GM15510 (cell line): ENCODE results near the gene NUP133.

Source experiments
- POLR2A ChIP-seq: IDR thresholded peaks from 3 replicates; pipeline ENCODE4 v1.6.1; 2011; ENCODE audit warnings: borderline replicate concordance; ENCODE audit not compliant: insufficient read length; ENCODE audit errors: extremely low read depth

Gene NUP133

GRCh38 chr1:229438021-229438420 lies 70.1 kb downstream of the NUP133 start:
- TF ChIP-seq POLR2A = no peak

DNA sequence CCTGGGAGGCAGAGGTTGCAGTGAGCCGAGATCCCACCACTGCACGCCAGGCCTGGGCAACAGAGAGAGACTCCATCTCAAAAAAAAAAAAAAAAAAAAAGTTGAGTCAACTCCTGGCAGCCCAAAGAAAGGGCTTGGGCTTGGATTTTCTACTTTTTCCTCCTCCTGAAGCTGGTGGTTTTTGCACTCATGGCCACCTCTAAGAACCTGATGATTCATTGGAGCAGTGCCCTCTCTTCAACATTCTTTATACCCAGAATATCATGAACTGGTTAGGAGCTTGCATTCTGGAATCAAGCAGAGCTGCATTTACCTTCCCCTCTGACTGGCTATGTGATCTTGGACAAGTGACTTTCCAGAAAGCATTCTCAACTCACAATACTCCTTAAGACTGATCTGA lies 70.7 kb downstream of the NUP133 start:
- TF ChIP-seq POLR2A = no peak

DNA sequence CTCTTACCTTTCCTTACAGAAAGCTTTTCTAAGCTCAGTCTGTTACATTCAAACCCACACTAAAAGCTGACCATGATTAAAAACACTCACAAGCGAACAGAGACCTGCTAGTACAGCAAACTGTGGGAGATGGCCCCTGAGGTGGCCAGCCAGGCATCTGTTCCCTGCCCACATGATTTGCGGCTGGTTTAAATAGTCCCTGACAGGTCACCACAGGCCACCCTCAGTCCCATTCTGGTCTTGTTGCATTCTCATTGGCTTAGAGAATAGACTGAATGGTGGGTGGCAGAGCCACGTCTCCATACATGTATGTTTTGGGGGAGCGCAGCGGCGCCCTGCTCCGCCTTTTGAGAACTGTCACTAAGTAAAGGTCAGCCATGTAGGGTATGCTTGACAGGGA lies 71.9 kb downstream of the NUP133 start:
- TF ChIP-seq POLR2A = no peak

GRCh38 chr1:229434641-229435051 lies 73.5 kb downstream of the NUP133 start:
- TF ChIP-seq POLR2A = no peak

- no peak for TF ChIP-seq POLR2A
These were observed 74.0 kb downstream of the NUP133 start, which contains the start of gene ACTA1 for GRCh38 chr1:229434005-229434640. TSS of gene ACTA1 (minus strand) at chr1:229434094. CDS start at chr1:229433115, 979 bp downstream.

DNA sequence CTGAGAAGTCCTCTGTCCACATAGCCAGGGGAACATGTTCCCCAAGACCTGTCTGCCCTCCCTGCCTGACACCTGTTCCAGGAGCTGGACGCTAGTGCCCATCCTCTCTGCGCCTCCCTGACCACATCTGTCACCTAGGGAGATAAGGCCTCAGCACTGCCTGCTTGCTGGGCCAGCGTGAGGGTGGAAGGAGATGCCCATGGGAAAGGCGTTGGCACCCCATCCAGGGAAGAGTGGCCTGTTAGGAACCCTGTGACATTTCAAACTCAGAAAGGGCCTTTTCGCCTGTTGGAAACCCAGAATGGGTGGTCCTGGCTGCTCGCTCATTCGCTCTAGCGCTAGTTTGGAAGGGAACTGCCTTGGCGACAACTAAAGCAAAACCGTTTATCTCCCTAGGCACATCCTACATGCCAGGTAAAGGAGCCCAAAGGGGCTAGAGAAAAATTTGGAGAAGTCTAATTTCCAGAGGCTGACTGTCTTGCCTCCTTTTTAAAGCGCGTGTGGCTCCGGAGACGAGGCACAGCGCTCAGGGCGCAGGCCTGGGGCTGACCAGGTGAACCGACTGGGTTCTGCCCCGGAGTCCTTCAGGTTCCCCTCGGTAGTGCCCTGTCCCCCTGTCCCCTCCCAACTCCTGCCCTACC lies 74.7 kb downstream of the NUP133 start:
- TF ChIP-seq POLR2A = no peak

- TF ChIP-seq POLR2A = no peak
These were observed 75.2 kb downstream of the NUP133 start for GRCh38 chr1:229432905-229433304.

GRCh38 chr1:229432116-229432461 lies 76.1 kb downstream of the NUP133 start:
- no peak for TF ChIP-seq POLR2A

- TF ChIP-seq POLR2A = no peak
These were observed 76.6 kb downstream of the NUP133 start for GRCh38 chr1:229431284-229432115.

GRCh38 chr1:229430761-229431283 lies 77.3 kb downstream of the NUP133 start:
- no peak for TF ChIP-seq POLR2A

DNA sequence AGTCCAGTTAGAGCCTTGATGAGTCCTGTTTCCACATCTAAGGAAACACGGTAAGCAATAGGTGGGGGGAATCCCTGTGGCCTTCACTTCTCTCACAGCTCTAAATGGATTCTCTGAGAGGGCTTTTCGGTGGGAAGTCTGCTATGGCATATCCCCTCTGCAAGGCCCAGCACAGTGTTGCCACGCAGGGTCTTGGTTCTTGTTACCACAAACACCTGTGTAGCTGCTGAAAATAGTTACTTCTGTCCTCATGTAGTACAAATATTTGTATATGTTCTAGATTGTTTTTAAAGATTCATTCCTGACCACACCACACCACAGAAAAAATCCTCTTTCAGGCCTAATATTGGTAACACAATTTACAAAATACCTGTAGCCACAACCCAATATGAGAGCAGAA lies 79.9 kb downstream of the NUP133 start:
- TF ChIP-seq POLR2A = no peak

DNA sequence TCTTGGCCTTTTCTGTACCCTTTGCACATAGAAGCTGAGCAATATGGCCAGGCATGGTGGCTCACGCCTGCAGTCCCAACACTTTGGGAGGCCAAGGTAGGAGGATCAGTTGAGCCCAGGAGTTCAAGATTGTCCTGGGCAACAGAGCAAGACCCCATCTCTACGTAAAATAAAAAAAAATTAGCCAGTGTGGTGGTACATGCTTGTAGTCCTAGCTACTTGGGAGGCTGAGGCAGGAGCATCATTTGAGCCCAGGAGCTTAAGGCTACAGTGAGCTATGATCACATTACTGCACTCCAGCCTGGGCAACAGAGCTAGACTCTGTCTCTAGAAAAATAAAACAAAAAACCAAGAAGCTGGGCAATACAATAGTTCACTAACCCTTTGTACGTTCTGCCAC lies 80.6 kb downstream of the NUP133 start:
- TF ChIP-seq POLR2A = no peak

- TF ChIP-seq POLR2A = no peak
These were observed 82.5 kb downstream of the NUP133 start for GRCh38 chr1:229425564-229426159.

GRCh38 chr1:229420765-229421164 lies 87.4 kb downstream of the NUP133 start:
- TF ChIP-seq POLR2A = no peak

GRCh38 chr1:229420224-229420623 lies 87.9 kb downstream of the NUP133 start:
- no peak for TF ChIP-seq POLR2A
